ENCODE data around the gene VAMP1.
A peak's percentile ranks its signal among the peaks of the same experiment; 100 is the strongest.
"Not testable (repeated sequence)": the region's sequence is repeated elsewhere in the genome, so short reads cannot be mapped to it uniquely, and the experiment has no call there.

Gene VAMP1

GRCh38 chr12:6451348-6452244 lies 18.9 kb downstream of the VAMP1 start, which contains the start of gene TAPBPL:
Gene TAPBPL, plus strand, starts transcription at chr12:6452042. Its CDS starts 207 bp downstream, at chr12:6452249.
- peak; percentile 90 for DNase-seq

- no peak for DNase-seq
Measured at GRCh38 chr12:6450869-6451347, 19.6 kb downstream of the VAMP1 start.

GRCh38 chr12:6450091-6450868 lies 20.2 kb downstream of the VAMP1 start:
- peak; percentile 33 for DNase-seq

GRCh38 chr12:6444704-6445688 lies 25.5 kb downstream of the VAMP1 start, which contains the start of gene CD27:
Gene CD27, plus strand, starts transcription at chr12:6444955. Its CDS starts 141 bp downstream, at chr12:6445096.
- no peak for DNase-seq

- no peak for DNase-seq
Measured at GRCh38 chr12:6444031-6444430, 26.4 kb downstream of the VAMP1 start.

- DNase-seq: no peak
Measured at GRCh38 chr12:6443361-6443983, 27.0 kb downstream of the VAMP1 start.

- no peak for DNase-seq
Measured at GRCh38 chr12:6442836-6443235, 27.6 kb downstream of the VAMP1 start.

- DNase-seq: no peak
Measured at GRCh38 chr12:6440391-6440790, 30.1 kb downstream of the VAMP1 start.

GRCh38 chr12:6438345-6438744 lies 32.1 kb downstream of the VAMP1 start:
- DNase-seq: no peak

GRCh38 chr12:6437586-6437985 lies 32.9 kb downstream of the VAMP1 start:
- no peak for DNase-seq

GRCh38 chr12:6435961-6436715 lies 34.3 kb downstream of the VAMP1 start:
- no peak for DNase-seq

- no peak for DNase-seq
Measured at GRCh38 chr12:6434205-6435140, 36.0 kb downstream of the VAMP1 start.

- DNase-seq: no peak
Measured at GRCh38 chr12:6432991-6433390, 37.5 kb downstream of the VAMP1 start.

- DNase-seq: no peak
Measured at GRCh38 chr12:6430124-6430989, 40.1 kb downstream of the VAMP1 start.

- DNase-seq: no peak
Measured at GRCh38 chr12:6428326-6428725, 42.2 kb downstream of the VAMP1 start.

- DNase-seq: not testable (repeated sequence)
Measured at GRCh38 chr12:6427796-6428195, 42.7 kb downstream of the VAMP1 start.

GRCh38 chr12:6426882-6427671 lies 43.4 kb downstream of the VAMP1 start:
- DNase-seq: no peak
